Measurements from ENCODE around the gene GDNF. TPM values are rescaled to one million over a fixed set of nuclear protein-coding genes. Genes with fewer than 3 reads are reported as not detected.

Gene GDNF
- total RNA-seq, 1 donor from 2014 or later = 0.20 TPM

- intact Hi-C loops (cut with micrococcal nuclease) = no loop called here
- DNase-seq (no peak), ATAC-seq (no peak)
These were observed 10.5 kb upstream of the GDNF start for GRCh38 chr5:37850226-37850865.

- intact Hi-C loops (cut with micrococcal nuclease) = no loop called here
- no peak for DNase-seq
- no peak for ATAC-seq
These were observed 9.8 kb upstream of the GDNF start for GRCh38 chr5:37849641-37850040.

- ATAC-seq (no peak), DNase-seq (no peak)
- intact Hi-C loops (cut with micrococcal nuclease) = no loop called here
These were observed 8.2 kb upstream of the GDNF start for GRCh38 chr5:37847978-37848425.

- DNase-seq (no peak), ATAC-seq (no peak)
- intact Hi-C loops (cut with micrococcal nuclease) = no loop called here
These were observed 7.0 kb upstream of the GDNF start for GRCh38 chr5:37846786-37847310.

GRCh38 chr5:37844009-37844408 lies 4.2 kb upstream of the GDNF start:
- intact Hi-C loops (cut with micrococcal nuclease) = no loop called here
- DNase-seq (no peak), ATAC-seq (no peak)

DNA sequence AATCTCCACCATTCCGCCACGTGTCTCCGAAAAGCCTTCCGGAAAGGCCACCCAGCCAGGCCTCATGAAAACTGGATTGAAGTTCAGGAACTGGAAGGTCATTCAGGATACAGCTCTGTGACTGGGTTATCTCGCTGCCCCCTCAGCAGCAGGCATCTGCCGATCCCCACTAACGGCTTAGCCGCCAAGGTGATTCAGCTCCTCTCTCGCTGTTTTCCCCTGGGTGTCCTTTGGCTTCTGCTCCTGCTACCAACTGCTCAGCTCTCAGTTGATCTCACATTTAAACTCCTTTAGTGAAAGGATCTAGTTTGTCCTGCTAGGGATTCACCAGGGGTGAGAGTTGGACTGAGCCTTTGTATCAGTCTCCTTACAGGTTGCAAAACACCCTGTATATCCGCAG lies 2.2 kb upstream of the GDNF start:
- ATAC-seq = no peak
- intact Hi-C loops (cut with micrococcal nuclease) = no loop called here
- DNase-seq = no peak

DNA sequence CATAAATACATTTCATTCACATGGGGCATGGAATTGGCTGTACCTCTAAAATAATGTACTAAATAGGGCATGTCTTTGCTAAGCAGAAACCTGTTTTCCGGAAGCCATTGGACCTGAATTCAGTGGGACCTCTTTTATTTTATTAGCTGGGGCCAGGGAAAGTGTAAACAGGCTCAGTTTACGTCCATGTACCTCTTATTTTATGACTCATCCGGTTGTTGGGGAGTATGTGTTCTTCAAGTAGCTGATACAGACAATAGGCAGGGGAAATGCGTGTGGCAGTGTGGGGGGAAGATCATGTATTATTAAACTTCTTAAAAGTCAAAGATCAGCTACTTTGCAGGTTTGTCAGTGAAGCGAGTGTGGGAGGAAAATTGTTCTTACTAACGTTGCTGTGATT lies 1.4 kb upstream of the GDNF start:
- no peak for DNase-seq
- intact Hi-C loops (cut with micrococcal nuclease) = no loop called here

DNA sequence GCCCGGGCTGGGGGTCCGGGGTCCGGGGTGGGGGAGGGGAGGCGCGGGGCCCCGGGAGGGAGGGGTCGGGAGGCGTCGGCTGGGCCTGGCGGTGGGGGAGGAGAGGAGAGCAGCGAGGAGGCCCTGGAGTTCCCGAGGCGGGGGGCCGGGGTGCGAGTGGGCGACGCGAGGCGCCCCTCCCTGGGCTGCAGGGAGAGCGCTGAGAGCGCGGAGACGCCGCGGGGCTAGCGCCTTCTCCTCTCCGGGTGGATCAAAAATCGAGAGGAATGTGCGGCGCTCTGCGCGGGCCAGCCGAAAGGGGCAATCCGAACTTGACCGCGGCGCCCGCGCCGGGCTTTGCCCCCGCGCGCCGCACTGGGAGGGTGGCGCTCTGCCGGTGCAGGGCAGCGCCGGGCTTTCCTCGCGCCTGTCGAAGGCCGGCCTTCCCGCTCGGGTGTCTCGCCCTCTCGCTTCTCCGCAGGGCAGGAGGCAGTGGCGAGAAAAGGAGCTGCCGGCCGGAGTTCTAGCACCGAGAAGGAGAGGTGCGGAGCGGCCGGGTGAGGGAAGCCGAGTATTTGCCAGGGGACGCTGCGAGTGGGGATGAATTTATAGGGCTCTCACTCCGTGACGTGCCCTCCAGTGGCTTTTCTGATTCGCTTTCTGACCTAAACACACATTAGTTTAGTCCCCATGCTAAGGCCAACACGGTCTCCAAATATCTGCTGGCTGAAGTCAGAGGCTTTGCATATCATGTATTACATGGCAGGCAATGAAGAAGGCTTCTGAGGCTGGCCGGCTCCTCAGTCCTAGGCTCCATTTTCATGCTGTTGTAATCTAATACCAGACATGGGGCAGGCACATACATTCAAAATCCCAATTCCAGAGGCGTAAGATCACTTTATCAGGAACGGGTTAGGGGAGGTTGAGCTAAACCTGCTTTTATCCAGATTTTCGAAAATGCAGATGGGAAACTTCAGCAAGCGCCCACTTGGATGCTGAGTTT lies 503 bp upstream of the GDNF start:
- intact Hi-C loops (cut with micrococcal nuclease) = no loop called here

More for the DNA sequence above, 1.4 kb upstream of the GDNF start:
- no peak for ATAC-seq

DNA sequence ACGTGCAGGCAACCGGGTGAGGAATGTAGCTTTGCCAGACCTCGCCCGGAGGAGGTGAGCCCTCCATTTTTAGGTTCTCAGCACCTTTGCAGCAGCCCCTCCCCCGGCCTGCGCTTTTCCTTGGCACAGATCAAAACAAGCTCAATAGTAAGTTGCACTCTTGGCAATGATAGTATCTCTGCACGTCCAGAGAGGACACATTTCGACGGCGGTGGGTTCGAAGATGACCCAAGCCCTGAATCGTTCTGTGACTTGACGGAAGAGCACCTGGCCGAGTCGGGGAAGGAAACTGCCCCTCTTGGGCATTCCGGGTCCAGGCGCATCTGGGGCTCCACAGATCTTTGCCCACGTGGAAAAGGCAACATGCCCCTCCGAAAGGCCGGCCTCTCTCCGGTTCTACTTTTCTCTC lies 904 bp downstream of the GDNF start:
- DNase-seq (no peak), ATAC-seq (no peak)
- intact Hi-C loops (cut with micrococcal nuclease) = loop anchor here (5.0 kb wide), 1 partner anchor 353 kb away; no protein-coding TSS in a partner anchor

More for the DNA sequence above, 503 bp upstream of the GDNF start:
- ATAC-seq (peak; percentile 68), DNase-seq (peak; percentile 52)

GRCh38 chr5:37838152-37838932 lies 1.5 kb downstream of the GDNF start:
- DNase-seq (peak; percentile 35), ATAC-seq (peak; percentile 47)
- intact Hi-C loops (cut with micrococcal nuclease) = loop anchor here (5.0 kb wide), 1 partner anchor 354 kb away; no protein-coding TSS in a partner anchor

- intact Hi-C loops (cut with micrococcal nuclease) = loop anchor here (5.0 kb wide), 1 partner anchor 355 kb away; no protein-coding TSS in a partner anchor
- DNase-seq (peak; percentile 86), ATAC-seq (peak; percentile 82)
These were observed 2.3 kb downstream of the GDNF start for GRCh38 chr5:37837414-37838032.

- ATAC-seq = peak; percentile 41
These were observed 3.0 kb downstream of the GDNF start for GRCh38 chr5:37836592-37837413.

DNA sequence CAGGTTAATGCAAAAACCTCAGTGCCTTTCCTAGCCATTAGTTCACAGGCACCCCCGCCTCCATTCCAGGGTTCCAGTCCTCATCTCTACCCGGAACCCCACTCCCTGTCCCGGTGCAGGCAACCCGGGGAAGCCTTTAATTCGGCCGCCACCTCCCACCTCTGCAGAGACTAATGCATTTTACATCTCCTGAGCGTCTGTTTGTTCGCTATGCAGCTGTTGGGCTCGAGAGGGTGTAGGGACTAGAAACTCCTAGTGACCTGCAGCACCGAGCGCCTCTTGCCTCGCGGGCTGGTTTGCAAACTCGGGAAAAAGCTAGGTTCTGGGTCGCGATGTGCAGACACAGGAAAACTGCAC lies 3.6 kb downstream of the GDNF start:
- intact Hi-C loops (cut with micrococcal nuclease) = loop anchor here (5.0 kb wide), 1 partner anchor 356 kb away; no protein-coding TSS in a partner anchor
- DNase-seq (no peak), ATAC-seq (no peak)

More at GRCh38 chr5:37836592-37837413, 3.0 kb downstream of the GDNF start:
- intact Hi-C loops (cut with micrococcal nuclease) = loop anchor here (5.0 kb wide), 1 partner anchor 355 kb away; no protein-coding TSS in a partner anchor
- peak; percentile 31 for DNase-seq

GRCh38 chr5:37835380-37835973 lies 4.4 kb downstream of the GDNF start:
- intact Hi-C loops (cut with micrococcal nuclease) = loop anchor here (5.0 kb wide), 1 partner anchor 357 kb away; no protein-coding TSS in a partner anchor
- ATAC-seq (no peak), DNase-seq (no peak)

GRCh38 chr5:37834542-37835379 lies 5.1 kb downstream of the GDNF start:
- DNase-seq (no peak), ATAC-seq (no peak)
- intact Hi-C loops (cut with micrococcal nuclease) = loop anchor here (5.0 kb wide), 1 partner anchor 358 kb away; no protein-coding TSS in a partner anchor

- ATAC-seq = no peak
These were observed 5.9 kb downstream of the GDNF start for GRCh38 chr5:37833990-37834389.

More at GRCh38 chr5:37833990-37834389, 5.9 kb downstream of the GDNF start:
- DNase-seq = no peak
- intact Hi-C loops (cut with micrococcal nuclease) = no loop called here
